ENCODE results near the gene IFFO2.

IFFO2 gene

DNA sequence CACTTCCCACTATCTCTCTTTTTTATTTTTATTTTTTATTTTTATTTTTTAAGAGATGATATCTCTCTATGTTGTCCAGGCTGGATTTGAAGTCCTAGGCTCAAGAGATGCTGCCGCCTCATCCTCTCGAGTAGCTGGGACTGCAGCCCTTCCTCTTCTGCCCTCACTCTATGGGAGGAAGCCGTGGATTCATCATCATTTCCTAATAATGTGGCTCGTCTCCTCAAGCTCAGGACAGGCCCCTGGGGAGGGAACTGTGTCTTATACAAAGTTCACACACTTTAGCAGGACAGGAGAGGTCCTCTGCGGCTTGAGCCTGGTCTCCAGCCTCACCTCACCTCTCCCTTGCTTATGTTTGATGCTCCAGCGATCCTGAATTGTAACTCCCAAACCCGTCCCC, 16.5 kb upstream of the IFFO2 start:
- in situ Hi-C loops (cut with MboI; ENCODE audit: low sequenced_read_pairs), result no loop called here

DNA sequence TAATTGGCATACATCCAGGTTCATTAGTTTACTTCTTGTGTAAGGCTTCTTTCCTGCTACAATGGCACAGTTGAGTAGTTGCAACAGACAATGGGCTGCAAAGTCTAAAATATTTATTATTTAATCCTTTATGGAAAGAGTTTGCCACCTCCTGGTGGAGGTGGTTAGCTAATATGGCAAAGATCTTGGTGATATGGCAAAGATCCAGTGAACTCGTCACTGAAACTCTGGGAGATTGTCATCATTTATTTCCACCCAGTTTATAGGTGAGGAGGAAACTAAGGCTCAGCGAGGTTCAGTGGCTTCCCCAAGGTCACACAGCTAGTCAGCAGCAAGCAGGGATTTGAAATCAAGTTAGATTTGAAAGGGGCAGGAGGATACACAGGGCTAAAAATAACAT, 16.1 kb upstream of the IFFO2 start:
- in situ Hi-C loops (cut with MboI; ENCODE audit: low sequenced_read_pairs), result no loop called here

DNA sequence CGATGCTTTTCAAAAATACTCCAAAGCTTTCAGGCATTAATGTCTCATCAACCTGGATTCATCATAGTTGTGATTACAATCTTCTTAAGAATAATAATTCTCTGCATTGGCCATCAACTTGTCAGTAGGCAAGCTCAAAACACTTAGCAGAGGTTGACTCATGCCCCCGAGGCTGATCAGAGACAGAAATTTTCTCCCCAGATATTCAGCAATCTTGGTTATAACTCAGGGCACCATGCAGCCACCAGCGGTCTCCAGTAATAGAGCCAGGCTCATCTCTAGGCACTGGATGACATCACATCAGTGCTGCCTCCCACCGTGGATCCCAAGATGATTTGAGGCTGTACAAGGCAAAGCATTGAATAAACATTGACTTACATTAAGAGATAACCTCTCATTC, 14.3 kb upstream of the IFFO2 start:
- in situ Hi-C loops (cut with MboI; ENCODE audit: low sequenced_read_pairs), result no loop called here

DNA sequence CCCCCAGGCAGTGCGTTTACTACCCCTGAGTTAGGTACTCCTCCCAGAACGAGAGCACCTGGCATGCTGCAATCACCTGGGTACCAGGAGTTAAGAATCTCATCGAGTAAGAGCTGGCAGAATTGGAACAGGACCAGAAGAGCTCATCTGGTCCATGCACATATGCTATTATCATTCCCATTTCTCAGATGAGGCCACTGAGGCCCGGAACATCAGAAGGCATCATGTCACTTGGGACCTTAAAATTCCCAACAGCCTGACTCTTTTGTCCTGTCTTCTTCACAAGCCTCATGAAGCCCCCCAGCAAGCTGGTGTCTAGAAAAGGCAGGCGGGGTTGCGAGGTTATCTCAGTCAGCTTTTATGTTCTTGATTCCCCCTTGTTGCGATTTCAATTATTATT, 13.9 kb upstream of the IFFO2 start:
- in situ Hi-C loops (cut with MboI; ENCODE audit: low sequenced_read_pairs), result no loop called here

DNA sequence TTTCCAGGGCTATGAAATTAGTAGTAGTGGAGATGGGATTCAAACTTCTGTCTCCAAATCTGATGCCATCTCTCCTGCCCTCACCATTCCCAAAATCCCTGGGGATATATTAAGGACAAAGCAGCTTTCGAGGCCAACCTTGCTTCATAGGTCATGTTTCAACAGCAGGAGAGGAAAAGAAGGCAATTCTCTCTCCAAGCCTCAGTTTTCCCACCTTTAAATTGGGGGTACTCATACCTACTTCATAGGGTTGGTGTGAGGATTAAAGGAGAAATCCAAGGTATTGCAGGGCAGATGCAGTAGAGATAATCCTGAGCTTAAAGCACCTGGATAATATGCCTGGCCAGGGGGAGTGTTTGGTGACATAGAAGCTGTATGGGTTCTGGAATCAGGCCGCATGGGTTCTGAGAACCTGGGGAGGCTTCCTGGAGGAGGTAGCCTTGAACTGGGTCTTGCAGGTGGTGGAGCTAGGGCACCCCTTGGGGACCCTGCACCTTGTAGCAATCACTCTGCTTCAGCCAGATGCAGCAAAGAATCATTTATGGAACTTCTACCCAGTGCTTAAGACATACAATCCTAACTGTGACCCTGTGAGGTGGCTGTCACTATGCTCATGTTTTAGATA, 10.7 kb upstream of the IFFO2 start:
- in situ Hi-C loops (cut with MboI; ENCODE audit: low sequenced_read_pairs), result no loop called here

DNA sequence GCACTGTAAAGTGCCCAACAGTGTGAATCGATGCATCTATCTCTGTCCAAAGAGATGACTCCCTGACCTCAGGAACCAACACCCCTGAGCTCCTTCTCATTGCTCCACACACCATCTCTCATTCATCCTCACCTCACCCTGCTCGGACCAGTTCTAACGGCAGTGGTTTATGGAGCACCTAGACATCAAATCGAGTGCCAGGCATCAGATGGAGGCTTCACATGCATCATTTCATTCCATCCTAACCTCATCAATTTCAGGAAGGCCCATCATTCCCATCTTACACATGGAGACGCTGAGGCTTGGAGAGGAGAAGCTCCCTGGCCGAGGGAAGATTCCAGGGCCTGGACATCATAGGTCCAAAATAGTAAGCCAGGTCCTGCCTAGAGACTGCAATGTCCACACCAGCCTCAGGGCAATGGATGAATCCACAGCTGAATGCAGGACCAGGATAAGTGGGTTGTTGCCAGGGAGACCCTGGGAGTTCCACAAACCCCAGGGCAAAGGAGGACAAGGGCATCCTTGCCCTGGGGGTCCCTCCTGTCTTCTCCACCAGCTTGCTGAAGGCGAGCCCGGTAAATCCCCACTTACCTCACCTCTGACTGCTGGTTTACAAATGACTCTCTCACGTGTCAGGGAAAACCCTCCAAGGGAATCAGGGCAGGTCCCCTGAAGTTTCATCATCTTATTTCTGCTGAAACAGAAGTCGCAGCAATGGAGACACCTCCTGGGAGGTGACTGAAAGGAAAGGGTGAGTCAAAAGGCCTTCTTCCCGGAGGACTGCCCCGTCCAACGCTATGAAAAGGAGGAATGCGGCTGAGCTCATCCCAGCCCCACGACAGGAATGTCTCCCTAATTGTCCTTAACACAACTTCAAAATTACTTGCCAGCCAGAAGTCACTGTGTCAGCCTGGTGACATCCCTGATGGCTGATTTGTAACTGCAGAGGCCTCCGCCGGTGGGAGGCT, 9.0 kb upstream of the IFFO2 start:
- in situ Hi-C loops (cut with MboI; ENCODE audit: low sequenced_read_pairs), result no loop called here

DNA sequence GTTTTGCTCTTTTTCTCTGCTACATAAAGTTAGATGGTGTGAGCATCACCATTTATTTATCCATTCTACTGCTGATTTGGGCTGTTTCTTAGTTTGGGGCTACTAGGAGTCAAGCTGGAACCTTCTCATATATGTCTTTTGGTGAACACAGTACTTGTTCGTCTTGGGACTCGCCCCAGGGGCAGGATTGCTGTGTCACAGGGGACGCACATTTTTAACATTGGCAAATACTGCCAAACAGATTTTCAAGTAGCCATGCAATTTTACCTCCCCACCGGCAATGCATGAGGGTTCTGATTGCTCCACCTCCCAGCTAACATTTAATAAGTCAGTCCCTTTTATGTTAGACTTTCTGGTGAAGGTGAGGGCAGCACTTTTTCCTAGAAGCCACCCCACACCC, 7.5 kb upstream of the IFFO2 start:
- in situ Hi-C loops (cut with MboI; ENCODE audit: low sequenced_read_pairs), result no loop called here

DNA sequence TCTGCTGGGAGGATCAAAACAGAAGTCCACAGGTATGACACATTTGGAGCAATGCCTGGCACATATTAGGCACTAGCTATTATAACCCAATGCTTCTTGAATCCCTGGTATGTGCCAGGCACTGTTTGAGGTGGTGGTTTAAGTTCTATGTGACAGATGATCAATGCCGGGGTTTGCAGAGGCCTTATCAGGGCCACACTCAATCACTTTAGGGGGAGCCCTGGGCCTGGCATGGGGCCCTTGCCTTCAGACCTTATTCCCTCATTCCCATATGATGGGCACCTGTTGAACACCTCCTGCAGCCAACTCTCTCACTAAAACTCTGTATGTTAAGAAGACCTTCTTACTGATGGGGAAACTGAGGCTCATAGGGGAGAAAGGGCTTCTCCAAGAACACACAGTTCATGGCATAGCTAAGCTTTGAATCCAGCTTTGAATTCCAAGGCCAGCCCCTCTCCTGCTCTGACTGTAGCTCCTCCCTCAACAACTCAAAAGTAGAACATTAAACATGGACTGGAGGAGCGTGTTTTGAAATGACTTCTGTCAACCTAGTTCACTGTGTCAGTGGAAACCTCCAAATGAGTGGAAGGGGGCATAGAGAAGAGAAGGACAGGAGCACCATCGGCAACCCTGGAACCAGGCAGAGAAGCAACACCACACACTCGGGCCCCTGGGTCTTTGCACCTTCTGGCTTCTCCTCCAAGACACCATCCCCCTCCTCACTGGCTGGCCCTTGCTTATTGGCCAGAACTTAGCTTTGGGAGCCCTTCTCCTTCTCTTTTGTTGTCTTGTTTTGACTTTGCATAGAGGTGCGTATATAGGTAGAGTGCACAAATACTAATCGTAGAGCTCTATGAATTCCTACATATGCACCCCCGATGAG, 6.6 kb upstream of the IFFO2 start:
- in situ Hi-C loops (cut with MboI; ENCODE audit: low sequenced_read_pairs), result no loop called here

DNA sequence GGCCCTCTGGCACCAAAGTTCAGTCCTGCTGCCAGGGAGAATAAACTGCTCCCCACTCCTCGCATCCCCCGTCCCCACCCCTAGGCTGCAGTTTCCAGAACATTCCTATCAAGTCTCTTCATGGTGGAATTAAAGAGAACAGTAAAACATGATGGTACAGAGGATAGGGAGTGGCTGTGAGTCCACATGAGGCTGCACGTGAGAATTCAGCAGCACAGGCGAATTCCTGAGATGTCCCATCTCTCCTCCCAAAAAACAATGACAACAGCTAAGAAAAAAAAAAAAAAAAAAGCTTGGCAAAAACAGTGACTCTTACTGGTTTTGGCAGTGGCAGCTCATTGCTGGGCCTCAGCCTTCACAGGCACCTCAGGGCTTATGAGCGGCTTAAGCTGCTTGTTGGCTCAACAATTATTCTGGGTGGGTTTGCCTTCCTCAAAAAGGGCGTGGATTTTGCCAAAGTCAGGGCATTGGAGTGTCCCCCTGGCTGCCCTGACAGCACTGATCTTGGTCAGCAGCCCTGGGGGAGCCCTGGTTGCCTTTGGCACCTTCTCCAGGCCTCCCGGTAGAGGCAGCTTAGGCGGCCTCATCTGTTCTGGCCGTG, 5.7 kb upstream of the IFFO2 start:
- in situ Hi-C loops (cut with MboI; ENCODE audit: low sequenced_read_pairs), result no loop called here

DNA sequence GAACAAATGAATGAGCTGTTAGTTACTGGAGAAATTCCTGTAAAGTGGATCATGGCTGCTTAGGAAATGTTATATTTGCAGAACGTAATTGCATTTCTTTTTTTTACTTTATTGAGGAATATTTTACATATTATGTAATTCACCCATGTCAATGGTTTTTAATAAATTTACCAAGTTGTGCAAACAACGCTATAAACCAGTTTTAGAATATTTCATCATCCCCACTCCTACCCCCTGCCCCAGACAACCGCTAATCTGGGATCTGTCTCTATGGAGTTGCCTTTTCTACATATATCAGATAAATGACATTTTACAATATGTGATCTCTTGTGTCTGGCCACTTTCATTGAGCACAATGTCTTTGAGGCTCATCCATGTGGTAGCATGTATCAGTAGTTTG, 4.3 kb upstream of the IFFO2 start:
- in situ Hi-C loops (cut with MboI; ENCODE audit: low sequenced_read_pairs), result no loop called here

DNA sequence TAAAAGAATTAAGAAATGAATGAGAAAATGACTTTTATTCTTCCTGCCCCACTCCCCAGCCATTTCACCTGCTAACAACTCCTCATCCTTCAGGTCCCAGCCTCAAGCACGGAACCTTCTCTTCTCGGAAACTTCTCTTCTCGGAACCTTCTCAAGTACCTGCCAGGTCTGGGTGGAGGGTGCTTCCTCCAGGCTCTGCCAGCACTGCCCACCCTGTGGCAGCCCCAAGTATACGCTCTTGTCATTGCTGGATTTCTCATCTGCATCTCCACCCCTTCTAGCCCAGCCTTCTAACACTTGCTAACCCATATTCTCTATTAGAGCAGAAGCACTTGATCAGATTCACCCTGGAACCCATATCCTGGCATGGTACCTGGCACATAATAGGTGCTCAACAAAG, 3.9 kb upstream of the IFFO2 start:
- in situ Hi-C loops (cut with MboI; ENCODE audit: low sequenced_read_pairs), result no loop called here

DNA sequence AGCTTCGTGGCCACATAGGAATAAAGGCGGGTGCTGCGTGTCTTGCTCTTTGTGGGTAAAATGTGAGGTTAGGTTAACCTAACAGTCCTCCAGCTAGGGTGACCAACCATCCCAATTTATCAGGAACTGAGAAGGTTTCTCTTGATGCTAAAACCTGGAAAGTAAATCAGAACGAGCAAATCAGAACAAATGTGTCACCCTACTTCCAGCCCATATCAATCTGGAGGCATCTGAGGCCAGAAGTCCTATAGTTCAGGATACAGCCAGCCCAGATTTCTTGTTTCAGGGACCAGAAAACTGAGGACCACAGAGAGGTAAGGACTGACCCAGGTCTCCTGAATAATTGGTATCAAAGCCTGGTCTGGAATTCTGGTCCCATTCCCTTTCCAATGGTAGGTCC, 3.1 kb upstream of the IFFO2 start:
- in situ Hi-C loops (cut with MboI; ENCODE audit: low sequenced_read_pairs), result no loop called here

DNA sequence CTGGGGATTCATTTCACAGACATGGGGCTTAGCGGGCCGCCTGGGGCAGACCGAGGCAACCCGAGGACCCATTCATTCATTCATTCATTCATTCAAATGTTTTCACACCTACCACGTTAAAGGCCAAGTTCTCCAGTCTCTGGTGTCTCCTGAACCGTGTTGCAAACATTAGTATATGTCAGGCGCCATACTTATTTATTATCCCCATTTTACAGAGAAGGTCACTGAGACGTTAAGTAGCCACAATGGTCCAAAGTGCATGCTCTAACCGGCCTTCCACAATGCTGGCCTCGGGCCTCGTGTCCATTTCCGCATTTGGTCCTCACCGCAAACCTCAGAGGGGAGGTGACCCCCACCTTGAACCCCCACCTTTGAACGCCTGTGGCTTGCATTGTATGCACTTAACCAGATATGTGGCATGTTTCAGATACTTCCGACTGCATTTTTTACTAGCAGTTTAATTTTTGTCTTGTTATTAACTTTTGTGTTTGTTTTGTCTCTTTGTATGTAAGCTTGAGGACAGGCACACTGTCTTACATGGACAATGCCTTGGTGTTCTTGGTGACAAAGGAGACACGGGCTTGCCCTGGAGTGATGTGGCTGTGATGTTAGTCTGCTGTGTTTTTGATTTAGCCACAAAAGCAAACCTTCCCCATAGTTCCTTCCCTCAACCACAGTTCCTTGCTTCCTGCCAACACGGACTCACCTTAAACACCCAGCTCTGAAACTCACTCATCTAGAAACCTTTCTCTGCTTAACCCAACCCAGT, 1.2 kb upstream of the IFFO2 start:
- in situ Hi-C loops (cut with MboI; ENCODE audit: low sequenced_read_pairs), result no loop called here

DNA sequence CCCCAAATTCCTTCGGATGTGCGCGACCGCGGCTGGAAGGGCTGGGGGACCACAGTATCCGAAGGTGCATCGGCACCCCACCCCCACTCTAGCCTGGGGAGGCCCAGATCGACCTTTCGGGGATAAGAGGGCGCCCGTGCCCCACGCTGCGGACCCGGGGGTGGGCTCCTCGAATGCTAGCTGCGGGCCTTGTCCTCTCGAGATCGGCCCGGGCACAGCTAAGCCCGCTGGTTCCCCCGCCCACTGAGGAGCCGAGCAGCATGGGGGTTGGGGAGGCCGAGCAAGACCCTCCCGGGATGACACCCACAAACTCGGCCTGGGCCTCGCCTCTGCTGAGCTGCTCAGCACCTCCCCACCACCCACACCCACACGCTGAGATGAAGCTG, 653 bp upstream of the IFFO2 start:
- in situ Hi-C loops (cut with MboI; ENCODE audit: low sequenced_read_pairs), result no loop called here

DNA sequence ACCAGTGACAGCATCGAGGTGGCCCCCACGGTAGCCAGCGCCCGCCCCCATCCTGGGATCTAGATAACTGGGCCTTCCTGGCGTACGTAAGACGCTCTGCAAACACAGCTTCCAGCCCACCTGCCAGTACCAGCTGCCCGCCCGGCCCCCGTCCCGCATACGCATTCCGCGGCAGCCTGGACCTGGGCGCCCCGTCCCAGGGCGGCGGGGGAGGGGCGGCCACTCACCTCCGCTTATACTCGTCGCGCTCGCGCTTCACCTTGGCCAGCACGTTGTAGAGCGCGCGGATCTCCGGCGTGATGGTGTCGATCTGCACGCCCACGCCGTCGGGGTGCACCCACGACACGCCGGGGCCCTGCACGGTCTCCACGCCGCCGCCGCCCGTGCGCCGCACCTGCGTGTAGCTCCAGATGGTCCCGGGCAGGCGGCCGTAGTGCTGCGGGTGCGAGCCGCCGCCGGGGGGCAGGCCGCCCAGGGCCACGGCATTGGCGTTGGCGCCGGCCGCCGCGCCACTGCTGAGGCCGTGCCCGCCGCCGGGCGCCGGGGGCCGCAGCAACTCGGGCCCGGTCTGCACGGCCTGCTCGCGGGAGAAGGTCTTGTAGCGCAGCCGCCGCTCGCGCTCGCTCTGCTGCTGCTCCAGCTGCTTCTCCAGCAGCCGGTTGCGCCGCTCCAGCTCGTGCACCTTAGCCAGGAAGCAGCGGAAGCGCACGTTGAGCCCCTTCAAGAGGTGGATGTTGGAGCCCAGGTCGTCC, 859 bp downstream of the IFFO2 start:
- in situ Hi-C loops (cut with MboI; ENCODE audit: low sequenced_read_pairs), result no loop called here

DNA sequence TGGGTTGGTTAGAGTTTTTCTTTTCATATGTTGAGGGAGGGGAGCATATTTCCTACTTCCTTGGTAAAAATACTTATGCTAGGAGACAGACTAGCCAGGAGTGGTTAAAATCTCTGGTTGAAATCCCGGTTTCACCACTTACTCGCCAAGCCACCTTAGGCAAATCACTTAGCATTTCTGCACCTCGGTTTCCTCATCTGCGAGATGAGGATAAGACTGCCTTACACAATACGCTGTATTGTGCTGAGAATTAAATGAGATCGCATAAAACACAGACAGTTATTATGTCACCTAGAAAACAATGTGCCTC, 1.4 kb downstream of the IFFO2 start:
- in situ Hi-C loops (cut with MboI; ENCODE audit: low sequenced_read_pairs), result no loop called here

DNA sequence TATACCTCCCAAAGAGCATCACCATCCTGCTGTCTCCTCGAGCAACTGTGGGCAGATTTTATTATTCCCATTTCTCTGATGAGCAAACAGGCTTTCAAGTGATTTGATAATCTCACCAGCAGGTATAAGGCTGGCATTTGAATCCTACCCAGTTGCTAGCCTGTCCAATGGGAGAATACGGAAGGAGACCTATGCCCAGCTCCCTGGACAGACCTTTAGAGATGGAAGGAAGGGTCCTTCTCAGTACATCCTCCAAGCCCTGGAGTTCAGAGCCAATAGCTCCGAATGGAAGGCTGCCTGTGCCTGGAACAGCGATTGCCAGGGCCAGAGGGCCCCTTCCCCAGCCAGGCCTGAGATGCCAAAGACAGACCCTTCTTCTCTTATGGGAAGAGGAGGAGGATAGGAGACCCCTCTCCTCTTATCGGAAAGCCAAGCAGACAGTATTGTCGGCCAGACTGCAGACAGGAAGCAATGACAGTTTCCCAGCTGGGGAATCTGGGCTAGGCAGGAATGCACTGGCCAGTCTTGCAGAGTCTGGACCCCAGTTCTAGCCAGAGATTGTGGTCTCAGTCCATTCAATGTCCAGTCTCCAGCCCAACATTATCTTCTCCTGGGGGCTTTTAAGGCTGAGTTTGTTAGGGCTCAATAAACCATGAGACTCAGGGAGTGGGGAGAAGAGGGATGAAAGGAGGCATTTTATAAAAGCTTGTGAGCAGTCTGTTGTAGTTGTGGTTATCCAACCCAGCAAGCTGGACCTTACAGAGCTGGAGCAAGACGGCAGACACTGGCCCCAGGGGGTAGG, 2.0 kb downstream of the IFFO2 start:
- in situ Hi-C loops (cut with MboI; ENCODE audit: low sequenced_read_pairs), result no loop called here

DNA sequence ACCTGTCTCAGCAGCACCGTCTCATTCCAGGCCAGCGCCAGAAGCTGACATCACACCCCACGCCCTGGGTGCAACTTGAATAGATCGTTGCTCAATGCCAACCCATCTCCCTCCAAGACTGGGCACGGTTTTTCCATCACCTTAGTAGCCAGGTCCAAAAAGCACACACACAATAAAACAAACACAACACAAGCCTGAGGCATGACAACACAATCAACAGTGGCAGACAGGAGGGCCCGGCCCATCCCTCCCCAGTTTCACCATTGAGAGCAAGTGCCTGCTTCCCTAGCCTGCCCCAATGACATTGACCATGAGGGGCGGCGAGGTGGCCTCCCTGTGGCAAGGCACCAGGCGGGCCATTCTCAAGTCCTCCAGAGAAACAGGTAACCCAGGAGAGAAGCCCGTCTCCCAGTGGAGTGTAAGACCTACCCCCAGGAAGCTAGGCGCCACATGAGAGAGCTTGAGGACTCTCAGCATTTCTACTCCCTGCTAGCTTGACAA, 2.7 kb downstream of the IFFO2 start:
- in situ Hi-C loops (cut with MboI; ENCODE audit: low sequenced_read_pairs), result no loop called here
